Neural cell (in vitro differentiated cells): ENCODE results near the gene ABCC5. TPM values are rescaled to one million over a fixed set of nuclear protein-coding genes. Genes with fewer than 3 reads are reported as not detected.
A peak's percentile ranks its signal among the peaks of the same experiment; 100 is the strongest.

Source experiments
- H2AFZ ChIP-seq: fragments of 200-600, 300-800 bp; sonication (generic), shearing (Covaris generic); 2 replicates; pipeline ENCODE4 v1.6.0; 2014; ENCODE audit warnings: low read depth, mild to moderate bottlenecking, antibody characterized with exemption, low read length, moderate library complexity
- H3F3A ChIP-seq: fragments of 200-600 bp; shearing (Covaris generic); 2 replicates; pipeline ENCODE4 v1.6.1; 2016; ENCODE audit warnings: mild to moderate bottlenecking, moderate library complexity, mixed read lengths, antibody characterized with exemption, low read length; ENCODE audit not compliant: insufficient read depth, poor library complexity, severe bottlenecking
- H3K27ac ChIP-seq: fragments of 200-600, 300-800 bp; sonication (generic), shearing (Covaris generic); 2 replicates; pipeline ENCODE4 v1.5.1; 2014; ENCODE audit warnings: mild to moderate bottlenecking, low read length, moderate library complexity
- H3K27me3 ChIP-seq: fragments of 300-800, 200-600 bp; sonication (generic), shearing (Covaris generic); 2 replicates; pipeline ENCODE4 v1.6.0; 2014; ENCODE audit warnings: mild to moderate bottlenecking, low read depth, low read length, moderate library complexity; ENCODE audit not compliant: insufficient read depth
- H3K36me3 ChIP-seq: fragments of 300-800, 200-600 bp; sonication (generic), shearing (Covaris generic); 2 replicates; pipeline ENCODE4 v1.5.1; 2014; ENCODE audit warnings: mild to moderate bottlenecking, antibody characterized with exemption, low read length, moderate library complexity; ENCODE audit not compliant: insufficient read depth
- H3K4me2 ChIP-seq: fragments of 300-800, 200-600 bp; sonication (generic), shearing (Covaris generic); 2 replicates; pipeline ENCODE4 v1.6.0; 2014; ENCODE audit warnings: mild to moderate bottlenecking, low read length
- H3K4me3 ChIP-seq: fragments of 300-800, 200-600 bp; sonication (generic), shearing (Covaris generic); 2 replicates; pipeline ENCODE4 v1.5.1; 2014; ENCODE audit warnings: mild to moderate bottlenecking, low read length, moderate library complexity
- H3K79me2 ChIP-seq: fragments of 200-600 bp; shearing (Covaris generic); replicated peaks from 2 replicates; pipeline ENCODE4 v1.6.0; 2014; ENCODE audit warnings: mild to moderate bottlenecking, low read length, moderate library complexity; ENCODE audit not compliant: insufficient read depth
- H3K9ac ChIP-seq: fragments of 300-800, 200-600 bp; sonication (generic), shearing (Covaris generic); 2 replicates; pipeline ENCODE4 v1.6.1; 2016; ENCODE audit warnings: mild to moderate bottlenecking, low read length, mixed read lengths
- H3K9me2 ChIP-seq: fragments of 200-600 bp; shearing (Covaris generic); 2 replicates; pipeline ENCODE4 v1.6.1; 2016; ENCODE audit warnings: mild to moderate bottlenecking, low read length, mixed read lengths; ENCODE audit not compliant: insufficient read depth
- H3K9me3 ChIP-seq: fragments of 200-600, 300-800 bp; sonication (generic), shearing (Covaris generic); 2 replicates; pipeline ENCODE4 v1.6.1; 2016; ENCODE audit warnings: mild to moderate bottlenecking, mixed run types, low read length, moderate library complexity, mixed read lengths
- H4K20me1 ChIP-seq: fragments of 200-600 bp; shearing (Covaris generic); 2 replicates; pipeline ENCODE4 v1.6.1; 2016; ENCODE audit warnings: mild to moderate bottlenecking, mixed run types; ENCODE audit not compliant: insufficient read depth
- EP300 ChIP-seq: fragments of 450-650 bp; conservative IDR thresholded peaks from 2 replicates; pipeline ENCODE4 v1.6.1; 2014; ENCODE audit warnings: antibody characterized with exemption, mild to moderate bottlenecking, moderate library complexity; ENCODE audit not compliant: poor library complexity, severe bottlenecking
- EZH2 ChIP-seq: fragments of 200-600, 300-800 bp; shearing (Covaris generic), sonication (generic); IDR thresholded peaks from 2 replicates; pipeline ENCODE4 v1.6.1; 2014; ENCODE audit warnings: antibody characterized with exemption, low read length, borderline replicate concordance, mild to moderate bottlenecking; ENCODE audit not compliant: insufficient read depth, poor library complexity, severe bottlenecking
- MXI1 ChIP-seq: fragments of 450-650 bp; conservative IDR thresholded peaks from 2 replicates; pipeline ENCODE4 v1.6.1; 2014; ENCODE audit warnings: antibody characterized with exemption, mild to moderate bottlenecking; ENCODE audit not compliant: poor library complexity, severe bottlenecking
- POLR2AphosphoS5 ChIP-seq: IDR thresholded peaks from 2 replicates; pipeline ENCODE4 v1.6.1; 2012
- RAD21 ChIP-seq: fragments of 450-650 bp; conservative IDR thresholded peaks from 2 replicates; pipeline ENCODE4 v1.6.1; 2014; ENCODE audit warnings: antibody characterized with exemption, mild to moderate bottlenecking, moderate library complexity
- SMC3 ChIP-seq: fragments of 450-650 bp; conservative IDR thresholded peaks from 2 replicates; pipeline ENCODE4 v1.6.1; 2014; ENCODE audit warnings: antibody characterized with exemption, mild to moderate bottlenecking, moderate library complexity; ENCODE audit not compliant: poor library complexity
- polyA plus RNA-seq: library from polyadenylated mRNA; depleted of rRNA; stranded (reverse); fragments of >200 nt; gene quantifications from 2 replicates; pipeline ENCODE4 v1.2.3, GENCODE V29; 2014
- TF ChIP-seq, protein P1 (sequence below): IDR thresholded peaks from 2 replicates; pipeline ENCODE4 v1.6.1; 2012; ENCODE audit warnings: borderline replicate concordance
- TF ChIP-seq, protein P2 (sequence below): fragments of 450-650 bp; IDR thresholded peaks from 2 replicates; pipeline ENCODE4 v1.5.1; 2014; ENCODE audit warnings: antibody characterized with exemption, mild to moderate bottlenecking, moderate library complexity; ENCODE audit not compliant: poor library complexity, severe bottlenecking

ABCC5 gene
- polyA plus RNA-seq, 1 donor from 2014 or later = 227 TPM

DNA sequence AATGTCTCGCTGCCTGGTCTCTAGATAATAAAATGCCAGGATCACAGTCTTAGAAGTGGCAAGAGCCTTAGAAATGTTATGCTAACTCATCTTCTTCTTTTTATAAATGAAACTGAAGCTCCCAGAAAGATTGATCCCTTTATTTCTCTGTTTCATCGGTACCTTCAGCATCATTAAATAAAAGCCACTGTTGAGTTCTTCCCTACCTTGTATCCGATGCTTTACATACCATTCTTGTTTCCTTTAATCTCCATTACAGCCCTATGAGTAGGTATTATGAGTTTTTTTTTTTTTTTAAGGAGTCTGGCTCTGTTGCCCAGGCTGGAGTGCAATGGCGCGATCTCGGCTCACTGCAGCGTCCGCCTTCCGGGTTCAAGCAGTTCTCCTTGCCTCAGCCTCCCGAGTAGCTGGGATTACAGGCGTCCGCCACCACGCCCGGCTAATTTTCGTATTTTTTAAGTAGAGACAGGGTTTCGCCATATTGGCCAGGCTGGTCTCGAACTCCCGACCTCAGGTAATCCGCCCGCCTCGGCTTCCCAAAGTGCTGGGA lies 815 bp upstream of the ABCC5 start:
- Histone ChIP-seq H3K9me2 (no peaks in the 10 kb centered on the region), H2AFZ (peak overlapping the region; percentile 99), H3K4me2 (peak overlapping the region; percentile 77), H3K27me3 (no peaks in the 10 kb centered on the region), H3K79me2 (peaks cover 31% of the 10 kb centered on the region), H3K27ac (peak overlapping the region; percentile 93), H4K20me1 (no peaks in the 10 kb centered on the region), H3K9ac (peak overlapping the region; percentile 99), H3K36me3 (no peaks in the 10 kb centered on the region), H3F3A (no peaks in the 10 kb centered on the region), H3K4me3 (peak overlapping the region; percentile 99), H3K9me3 (no peaks in the 10 kb centered on the region)
- TF ChIP-seq, protein P1, sequence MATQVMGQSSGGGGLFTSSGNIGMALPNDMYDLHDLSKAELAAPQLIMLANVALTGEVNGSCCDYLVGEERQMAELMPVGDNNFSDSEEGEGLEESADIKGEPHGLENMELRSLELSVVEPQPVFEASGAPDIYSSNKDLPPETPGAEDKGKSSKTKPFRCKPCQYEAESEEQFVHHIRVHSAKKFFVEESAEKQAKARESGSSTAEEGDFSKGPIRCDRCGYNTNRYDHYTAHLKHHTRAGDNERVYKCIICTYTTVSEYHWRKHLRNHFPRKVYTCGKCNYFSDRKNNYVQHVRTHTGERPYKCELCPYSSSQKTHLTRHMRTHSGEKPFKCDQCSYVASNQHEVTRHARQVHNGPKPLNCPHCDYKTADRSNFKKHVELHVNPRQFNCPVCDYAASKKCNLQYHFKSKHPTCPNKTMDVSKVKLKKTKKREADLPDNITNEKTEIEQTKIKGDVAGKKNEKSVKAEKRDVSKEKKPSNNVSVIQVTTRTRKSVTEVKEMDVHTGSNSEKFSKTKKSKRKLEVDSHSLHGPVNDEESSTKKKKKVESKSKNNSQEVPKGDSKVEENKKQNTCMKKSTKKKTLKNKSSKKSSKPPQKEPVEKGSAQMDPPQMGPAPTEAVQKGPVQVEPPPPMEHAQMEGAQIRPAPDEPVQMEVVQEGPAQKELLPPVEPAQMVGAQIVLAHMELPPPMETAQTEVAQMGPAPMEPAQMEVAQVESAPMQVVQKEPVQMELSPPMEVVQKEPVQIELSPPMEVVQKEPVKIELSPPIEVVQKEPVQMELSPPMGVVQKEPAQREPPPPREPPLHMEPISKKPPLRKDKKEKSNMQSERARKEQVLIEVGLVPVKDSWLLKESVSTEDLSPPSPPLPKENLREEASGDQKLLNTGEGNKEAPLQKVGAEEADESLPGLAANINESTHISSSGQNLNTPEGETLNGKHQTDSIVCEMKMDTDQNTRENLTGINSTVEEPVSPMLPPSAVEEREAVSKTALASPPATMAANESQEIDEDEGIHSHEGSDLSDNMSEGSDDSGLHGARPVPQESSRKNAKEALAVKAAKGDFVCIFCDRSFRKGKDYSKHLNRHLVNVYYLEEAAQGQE = no peak
- no peak for TF ChIP-seq EZH2
- TF ChIP-seq, protein P2, sequence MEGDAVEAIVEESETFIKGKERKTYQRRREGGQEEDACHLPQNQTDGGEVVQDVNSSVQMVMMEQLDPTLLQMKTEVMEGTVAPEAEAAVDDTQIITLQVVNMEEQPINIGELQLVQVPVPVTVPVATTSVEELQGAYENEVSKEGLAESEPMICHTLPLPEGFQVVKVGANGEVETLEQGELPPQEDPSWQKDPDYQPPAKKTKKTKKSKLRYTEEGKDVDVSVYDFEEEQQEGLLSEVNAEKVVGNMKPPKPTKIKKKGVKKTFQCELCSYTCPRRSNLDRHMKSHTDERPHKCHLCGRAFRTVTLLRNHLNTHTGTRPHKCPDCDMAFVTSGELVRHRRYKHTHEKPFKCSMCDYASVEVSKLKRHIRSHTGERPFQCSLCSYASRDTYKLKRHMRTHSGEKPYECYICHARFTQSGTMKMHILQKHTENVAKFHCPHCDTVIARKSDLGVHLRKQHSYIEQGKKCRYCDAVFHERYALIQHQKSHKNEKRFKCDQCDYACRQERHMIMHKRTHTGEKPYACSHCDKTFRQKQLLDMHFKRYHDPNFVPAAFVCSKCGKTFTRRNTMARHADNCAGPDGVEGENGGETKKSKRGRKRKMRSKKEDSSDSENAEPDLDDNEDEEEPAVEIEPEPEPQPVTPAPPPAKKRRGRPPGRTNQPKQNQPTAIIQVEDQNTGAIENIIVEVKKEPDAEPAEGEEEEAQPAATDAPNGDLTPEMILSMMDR = no peak
- TF ChIP-seq POLR2AphosphoS5 = no peak
- no peak for TF ChIP-seq SMC3
- no peak for TF ChIP-seq RAD21
- TF ChIP-seq EP300 = no peak

DNA sequence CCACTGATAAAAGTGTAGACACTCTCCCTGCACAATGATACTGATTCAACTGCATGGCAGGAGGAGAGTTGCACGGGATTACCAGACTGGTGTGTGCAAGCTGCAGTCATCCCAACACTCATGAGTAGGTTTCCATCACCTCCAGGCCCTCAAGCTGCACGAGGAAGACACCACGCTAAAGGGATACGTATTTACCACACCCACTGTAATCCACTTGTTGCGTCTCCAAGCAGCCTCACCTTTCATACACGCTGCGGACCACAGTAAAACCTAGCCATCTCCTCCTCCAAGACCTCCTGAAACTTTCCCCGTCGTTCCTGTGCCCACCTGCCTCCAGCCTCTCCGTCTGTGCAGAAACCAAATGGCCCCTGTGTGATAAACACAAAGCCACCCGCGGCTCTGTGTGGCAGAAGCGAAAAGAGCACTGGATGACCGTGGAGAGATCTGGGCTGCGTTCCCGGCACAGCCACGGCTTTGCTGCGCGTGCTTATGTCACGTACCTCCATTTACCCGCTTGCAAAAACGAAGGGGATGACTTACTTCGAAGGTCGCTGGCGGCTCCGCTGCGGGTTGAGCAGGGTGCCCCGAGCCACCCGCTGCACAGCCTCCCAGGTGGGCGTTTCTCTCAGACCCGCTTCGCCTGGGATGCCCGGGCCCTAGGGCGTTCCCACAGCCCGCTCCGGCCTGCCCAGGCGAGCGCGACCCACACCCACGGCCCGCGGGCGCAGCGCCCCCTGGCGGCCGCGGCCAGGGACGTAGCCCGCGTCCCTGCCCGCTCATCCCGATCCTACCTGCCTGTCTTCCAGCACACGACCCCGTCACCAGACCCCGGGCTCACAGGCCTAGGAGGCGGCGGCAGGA lies 643 bp downstream of the ABCC5 start:
- Histone ChIP-seq H3K9me3 (no peaks in the 10 kb centered on the region), H2AFZ (peak overlapping the region; percentile 99), H3K4me2 (peak overlapping the region; percentile 27), H3F3A (no peaks in the 10 kb centered on the region), H3K9ac (peak overlapping the region; percentile 99), H3K79me2 (peaks cover 31% of the 10 kb centered on the region), H3K4me3 (peak overlapping the region; percentile 99), H3K27ac (peak overlapping the region; percentile 93), H3K36me3 (no peaks in the 10 kb centered on the region), H4K20me1 (no peaks in the 10 kb centered on the region), H3K9me2 (no peaks in the 10 kb centered on the region), H3K27me3 (no peaks in the 10 kb centered on the region)
- no peak for TF ChIP-seq MXI1
- TF ChIP-seq RAD21 = peak; percentile 67
- no peak for TF ChIP-seq POLR2AphosphoS5
- no peak for TF ChIP-seq EZH2
- TF ChIP-seq, protein P1 = no peak
- peak; percentile 2 for TF ChIP-seq EP300
- TF ChIP-seq, protein P2 = peak; percentile 97
- peak; percentile 81 for TF ChIP-seq SMC3
